ENCODE measurements around the gene SRSF1.
"Not testable (repeated sequence)": the region's sequence is repeated elsewhere in the genome, so short reads cannot be mapped to it uniquely, and the experiment has no call there.

The SRSF1 gene

GRCh38 chr17:57963149-57963511, 43.9 kb downstream of the SRSF1 start:
- DNase-seq: no peak

DNA sequence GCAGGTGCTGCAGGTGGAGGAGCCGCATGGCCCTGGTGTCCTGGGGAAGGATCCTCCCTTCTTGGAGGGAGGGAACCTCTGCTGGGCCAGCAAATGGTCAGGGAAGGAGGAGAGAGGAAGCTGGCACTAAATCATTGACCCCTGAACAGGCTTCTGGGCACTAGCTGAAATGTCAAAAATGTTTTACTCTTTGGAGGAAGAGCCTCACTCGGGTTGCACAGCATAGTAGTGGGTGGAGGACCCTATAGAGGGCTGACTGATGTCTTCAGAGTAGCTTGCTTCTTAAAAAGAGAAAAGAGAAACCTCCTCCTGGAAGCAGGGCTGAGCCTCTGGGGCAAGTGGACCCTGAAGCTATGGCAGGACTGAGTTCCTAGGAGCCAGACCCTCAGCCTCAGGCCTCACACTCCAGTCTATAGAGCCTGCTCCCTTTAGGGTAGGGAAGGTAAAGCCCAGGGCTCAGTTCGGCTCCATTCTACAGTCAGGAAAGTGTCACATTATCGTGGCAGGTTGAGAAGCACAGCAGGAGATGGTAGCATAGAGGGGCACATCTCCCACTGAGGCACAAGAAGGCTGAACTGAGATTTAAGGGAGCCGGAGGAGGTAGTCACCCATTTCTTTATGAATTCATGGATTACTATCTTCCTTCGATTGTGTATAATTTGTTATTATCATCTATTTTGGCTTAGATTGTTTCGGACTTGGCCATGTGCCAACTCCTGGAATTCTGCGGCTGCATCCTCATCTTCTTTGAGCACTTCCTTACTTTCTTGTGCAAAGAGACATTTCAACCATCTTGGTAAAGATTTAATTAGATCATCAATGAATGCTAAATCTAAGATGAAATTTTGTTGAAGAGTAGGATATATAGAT, 44.5 kb downstream of the SRSF1 start:
- DNase-seq: no peak

DNA sequence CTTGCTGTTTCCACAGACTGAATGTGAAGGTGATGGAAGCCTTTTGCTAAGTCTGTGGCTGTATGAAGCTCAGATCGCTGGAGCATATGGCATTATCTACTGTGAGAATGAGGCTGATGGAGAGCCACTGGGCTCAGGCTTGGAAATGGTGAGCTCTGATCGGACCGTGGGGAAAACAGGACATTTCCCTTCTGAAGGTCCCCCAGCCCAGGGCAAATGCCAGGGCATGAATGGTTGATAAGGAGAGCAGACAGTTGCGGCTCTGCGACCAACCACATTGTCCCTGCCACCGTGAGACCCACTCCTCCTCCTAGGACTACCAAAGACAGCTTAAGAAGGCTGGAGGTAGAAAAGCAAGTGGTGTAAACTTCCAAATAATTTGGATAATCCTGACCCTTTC, 47.1 kb downstream of the SRSF1 start:
- no peak for DNase-seq

DNA sequence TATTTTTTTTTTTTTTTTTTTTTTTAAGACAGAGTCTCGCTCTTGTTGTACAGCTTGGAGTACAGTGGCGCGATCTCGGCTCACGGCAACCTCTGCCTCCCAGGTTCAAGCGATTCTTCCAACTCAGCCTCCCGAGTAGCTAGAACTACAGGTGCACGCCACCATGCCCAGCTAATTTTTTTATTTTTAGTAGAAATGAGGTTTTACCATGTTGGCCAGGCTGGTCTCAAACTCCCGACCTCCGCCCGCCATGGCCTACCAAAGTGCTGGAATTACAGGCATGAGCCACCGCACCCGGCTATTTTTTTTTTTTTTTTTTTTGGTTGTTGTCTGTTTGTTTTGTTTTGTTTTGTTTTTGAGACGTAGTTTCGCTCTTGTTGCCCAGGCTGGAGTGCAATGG, 48.7 kb downstream of the SRSF1 start:
- not testable (repeated sequence) for DNase-seq

GRCh38 chr17:57957886-57958285, 49.2 kb downstream of the SRSF1 start:
- no peak for DNase-seq

DNA sequence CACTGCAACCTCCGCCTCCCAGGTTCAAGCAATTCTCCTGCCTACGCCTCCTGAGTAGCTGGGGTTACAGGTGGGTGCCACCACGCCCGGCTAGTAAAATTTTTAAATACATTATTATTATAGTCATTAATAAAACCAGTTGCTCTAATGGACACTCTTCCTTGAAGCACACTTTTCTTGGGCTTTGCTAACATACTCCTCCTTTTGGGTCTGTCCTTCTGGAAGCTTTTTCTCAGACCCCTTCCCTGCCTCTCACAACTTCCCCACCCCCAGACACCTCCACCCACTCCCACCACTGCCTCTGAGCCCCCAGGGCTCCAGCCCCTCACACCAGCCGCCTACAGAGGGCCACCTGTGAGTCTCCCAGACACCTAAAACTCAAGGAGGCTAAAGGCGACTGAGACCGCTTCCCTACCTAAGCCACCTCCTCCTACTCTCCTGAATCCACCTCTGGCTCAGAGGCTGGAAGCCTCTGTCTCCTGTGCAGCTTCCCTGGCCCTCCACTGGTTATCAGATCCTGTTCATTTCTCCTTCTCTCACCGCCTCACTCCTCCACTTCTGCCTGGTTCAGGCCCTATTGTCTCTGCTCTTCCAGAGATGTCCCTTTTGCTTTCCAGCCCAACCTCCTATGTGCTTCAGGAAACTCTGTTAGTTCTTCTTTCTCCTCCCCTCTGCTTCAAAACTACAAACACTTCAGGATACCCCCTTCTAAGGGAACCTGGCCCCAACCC, 49.8 kb downstream of the SRSF1 start:
- DNase-seq: no peak

DNA sequence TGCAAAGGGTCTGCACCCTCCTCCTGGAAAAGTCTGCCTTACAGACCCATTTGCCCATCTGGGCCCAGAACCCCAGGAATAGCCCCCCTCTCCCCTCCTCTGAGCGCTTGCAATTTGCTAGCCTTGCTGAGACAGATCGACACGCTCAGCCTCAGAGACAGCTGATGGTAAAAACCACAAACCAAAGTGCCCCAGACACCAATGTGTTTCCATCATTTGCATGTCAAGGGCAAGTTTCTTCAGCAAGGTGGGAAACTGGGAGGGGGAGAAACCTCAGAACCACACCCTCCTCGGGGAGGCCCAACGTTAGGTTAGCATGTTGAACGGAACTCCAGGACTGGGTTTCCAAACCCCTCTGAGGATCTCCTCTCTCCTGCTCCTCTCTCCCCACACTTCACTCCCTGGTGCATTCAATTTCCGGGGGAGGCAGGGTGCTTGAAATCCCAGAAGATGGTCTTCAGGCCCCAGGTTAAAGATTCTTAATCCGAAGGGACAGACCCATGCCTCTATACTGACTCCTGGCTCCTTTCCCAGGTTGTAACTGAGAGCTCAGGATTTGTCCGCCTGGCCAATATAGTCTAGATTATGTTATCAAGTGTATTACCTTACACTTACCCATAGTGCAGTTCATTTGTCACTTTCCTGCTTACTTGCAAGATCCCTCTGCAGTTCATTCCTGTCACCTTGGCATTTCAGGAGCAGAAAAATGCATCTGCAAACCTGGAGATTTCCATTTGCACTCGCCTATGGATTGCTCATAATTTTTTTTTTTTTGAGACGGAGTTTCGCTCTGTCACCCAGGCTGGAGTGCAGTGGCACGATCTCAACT, 50.5 kb downstream of the SRSF1 start:
- no peak for DNase-seq

GRCh38 chr17:57955183-57955931, 51.7 kb downstream of the SRSF1 start, which contains the start of gene CUEDC1:
Gene CUEDC1, minus strand, starts transcription at chr17:57955412. Its CDS starts 69,848 bp downstream, at chr17:57885564.
- peak; percentile 55 for DNase-seq

- peak; percentile 56 for DNase-seq
Observed at GRCh38 chr17:57954397-57955182, 52.5 kb downstream of the SRSF1 start.

GRCh38 chr17:57953705-57954396, 53.2 kb downstream of the SRSF1 start:
- DNase-seq: no peak

Measured in NCI-H226 (cell line).